Fibroblast of mammary gland (primary cell): Measurements from ENCODE around the gene PLCH1.

Experiments used
- DNase-seq: peaks from one replicate; pipeline ENCODE4 v3.0.0-alpha.2; 2010; ENCODE audit warnings: low read depth
- H3K4me3 ChIP-seq: 2 replicates; pipeline ENCODE4 v1.5.1; 2011; ENCODE audit warnings: low read depth, mild to moderate bottlenecking, low read length, moderate library complexity; ENCODE audit not compliant: control insufficient read depth
- TF ChIP-seq, protein P1 (sequence below): conservative IDR thresholded peaks from 2 replicates; pipeline ENCODE4 v1.5.1; 2011; ENCODE audit warnings: low read depth, low read length, inconsistent platforms; ENCODE audit not compliant: control insufficient read depth, insufficient read depth

Gene PLCH1

GRCh38 chr3:155585384-155585783, 159.5 kb downstream of the PLCH1 start:
- no peak overlapping the region for H3K4me3 ChIP-seq
- TF ChIP-seq, protein P1, sequence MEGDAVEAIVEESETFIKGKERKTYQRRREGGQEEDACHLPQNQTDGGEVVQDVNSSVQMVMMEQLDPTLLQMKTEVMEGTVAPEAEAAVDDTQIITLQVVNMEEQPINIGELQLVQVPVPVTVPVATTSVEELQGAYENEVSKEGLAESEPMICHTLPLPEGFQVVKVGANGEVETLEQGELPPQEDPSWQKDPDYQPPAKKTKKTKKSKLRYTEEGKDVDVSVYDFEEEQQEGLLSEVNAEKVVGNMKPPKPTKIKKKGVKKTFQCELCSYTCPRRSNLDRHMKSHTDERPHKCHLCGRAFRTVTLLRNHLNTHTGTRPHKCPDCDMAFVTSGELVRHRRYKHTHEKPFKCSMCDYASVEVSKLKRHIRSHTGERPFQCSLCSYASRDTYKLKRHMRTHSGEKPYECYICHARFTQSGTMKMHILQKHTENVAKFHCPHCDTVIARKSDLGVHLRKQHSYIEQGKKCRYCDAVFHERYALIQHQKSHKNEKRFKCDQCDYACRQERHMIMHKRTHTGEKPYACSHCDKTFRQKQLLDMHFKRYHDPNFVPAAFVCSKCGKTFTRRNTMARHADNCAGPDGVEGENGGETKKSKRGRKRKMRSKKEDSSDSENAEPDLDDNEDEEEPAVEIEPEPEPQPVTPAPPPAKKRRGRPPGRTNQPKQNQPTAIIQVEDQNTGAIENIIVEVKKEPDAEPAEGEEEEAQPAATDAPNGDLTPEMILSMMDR = no peak
- no peak for DNase-seq

DNA sequence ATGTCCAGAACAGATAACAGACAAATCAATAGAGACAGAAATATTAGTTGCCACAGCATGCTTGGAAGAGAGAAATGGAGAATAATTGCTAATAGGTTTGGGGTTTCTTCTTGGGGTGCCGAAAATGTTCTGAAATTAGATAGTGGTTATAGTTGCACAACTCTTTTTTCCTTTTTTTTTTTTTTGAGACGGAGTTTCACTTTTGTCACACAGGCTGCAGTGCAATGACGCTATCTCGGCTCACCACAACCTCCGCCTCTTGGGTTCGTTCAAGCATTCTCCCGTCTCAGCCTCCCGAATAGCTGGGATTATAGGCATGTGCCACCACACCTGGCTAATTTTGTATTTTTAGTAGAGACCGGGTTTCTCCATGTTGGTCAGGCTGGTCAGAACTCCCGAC, 163.3 kb downstream of the PLCH1 start:
- TF ChIP-seq, protein P1 = no peak
- DNase-seq = no peak
- H3K4me3 ChIP-seq = no peak overlapping the region

- H3K4me3 ChIP-seq = no peak overlapping the region
- peak; percentile 75 for DNase-seq
- TF ChIP-seq, protein P1 = no peak
Observed at GRCh38 chr3:155572085-155572484, 172.8 kb downstream of the PLCH1 start.

DNA sequence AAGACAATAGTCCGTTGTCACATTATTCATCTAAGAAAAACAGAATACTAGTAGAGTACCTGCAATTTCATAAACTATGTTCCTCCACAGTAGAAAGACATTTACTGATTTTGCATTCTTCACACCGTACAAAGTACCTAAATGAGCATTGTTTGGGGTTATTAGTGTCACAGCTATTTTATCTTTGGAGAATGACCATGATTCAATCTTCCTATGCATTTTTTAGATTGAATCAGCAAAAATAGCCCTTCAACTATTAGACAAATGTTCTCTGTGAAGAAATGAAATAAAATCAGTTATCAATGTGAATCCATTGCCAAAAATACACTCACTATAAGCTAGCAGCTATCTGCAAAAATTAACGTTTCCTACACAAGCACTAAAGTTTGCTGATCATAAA, 176.6 kb downstream of the PLCH1 start:
- TF ChIP-seq, protein P1 = no peak
- no peak for DNase-seq
- no peak overlapping the region for H3K4me3 ChIP-seq

- peak; percentile 10 for DNase-seq
- H3K4me3 ChIP-seq = no peak overlapping the region
- TF ChIP-seq, protein P1 = no peak
Observed at GRCh38 chr3:155560594-155560993, 184.3 kb downstream of the PLCH1 start.

DNA sequence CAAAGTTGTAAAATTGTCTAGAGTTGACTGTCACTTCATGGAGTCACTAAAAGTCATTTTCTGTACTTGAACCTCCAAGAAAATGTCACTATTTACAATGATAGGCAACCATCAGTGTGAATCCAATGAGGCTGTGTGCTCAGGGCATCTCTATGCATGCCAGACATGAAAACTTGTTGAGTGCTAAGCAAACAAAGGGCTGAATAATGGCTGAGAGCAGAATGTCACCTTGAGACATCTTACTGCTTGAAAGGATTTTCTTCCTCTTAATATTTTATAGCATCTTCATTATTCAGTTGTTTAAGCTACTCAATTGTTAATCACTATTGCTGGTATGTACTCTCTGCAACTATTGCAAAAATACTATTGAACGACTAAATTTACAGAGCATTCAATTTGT, 184.7 kb downstream of the PLCH1 start:
- DNase-seq = no peak
- TF ChIP-seq, protein P1 = no peak
- no peak overlapping the region for H3K4me3 ChIP-seq

DNA sequence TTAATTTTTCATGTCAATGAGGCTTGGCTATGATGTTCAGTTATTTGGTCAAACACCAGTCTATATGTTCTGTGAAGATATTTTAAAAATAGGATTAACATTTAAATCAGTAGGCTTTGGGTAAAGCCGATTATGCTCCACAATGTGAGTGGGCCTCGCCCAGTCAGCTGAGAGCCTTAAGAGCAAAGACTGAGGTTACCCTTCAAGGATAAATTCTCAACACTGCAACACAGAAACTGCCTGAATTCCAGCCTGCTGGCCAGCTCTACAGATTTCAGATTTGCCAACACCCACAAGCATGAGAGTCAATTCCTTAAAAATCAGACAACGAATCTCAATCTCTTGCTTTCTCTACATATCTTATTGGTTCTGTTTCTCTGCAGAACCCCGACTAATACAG, 188.3 kb downstream of the PLCH1 start:
- TF ChIP-seq, protein P1 = no peak
- no peak for DNase-seq
- no peak overlapping the region for H3K4me3 ChIP-seq
